ENCODE results near the gene IFIT2.
"Not testable (repeated sequence)": the region's sequence is repeated elsewhere in the genome, so short reads cannot be mapped to it uniquely, and the experiment has no call there.

The IFIT2 gene

DNA sequence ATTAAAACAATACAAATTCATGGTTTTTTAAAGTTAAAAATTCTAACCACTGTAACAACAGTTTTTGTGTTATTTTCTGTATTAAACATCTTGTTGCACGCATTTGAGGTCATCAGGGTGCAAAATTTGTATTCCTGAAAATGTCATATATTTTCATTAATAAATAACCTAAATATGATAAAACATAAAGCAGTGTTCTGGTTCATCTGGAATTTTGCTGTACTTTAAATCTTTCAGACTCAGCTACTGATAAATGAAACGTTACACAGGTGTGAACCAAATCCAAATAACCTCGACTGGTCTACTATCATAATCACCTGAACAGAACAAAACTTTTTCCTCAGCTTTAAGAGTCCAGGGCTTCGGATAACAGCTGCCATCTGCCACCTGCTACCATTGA lies 6.9 kb downstream of the IFIT2 start:
- no peak for DNase-seq

DNA sequence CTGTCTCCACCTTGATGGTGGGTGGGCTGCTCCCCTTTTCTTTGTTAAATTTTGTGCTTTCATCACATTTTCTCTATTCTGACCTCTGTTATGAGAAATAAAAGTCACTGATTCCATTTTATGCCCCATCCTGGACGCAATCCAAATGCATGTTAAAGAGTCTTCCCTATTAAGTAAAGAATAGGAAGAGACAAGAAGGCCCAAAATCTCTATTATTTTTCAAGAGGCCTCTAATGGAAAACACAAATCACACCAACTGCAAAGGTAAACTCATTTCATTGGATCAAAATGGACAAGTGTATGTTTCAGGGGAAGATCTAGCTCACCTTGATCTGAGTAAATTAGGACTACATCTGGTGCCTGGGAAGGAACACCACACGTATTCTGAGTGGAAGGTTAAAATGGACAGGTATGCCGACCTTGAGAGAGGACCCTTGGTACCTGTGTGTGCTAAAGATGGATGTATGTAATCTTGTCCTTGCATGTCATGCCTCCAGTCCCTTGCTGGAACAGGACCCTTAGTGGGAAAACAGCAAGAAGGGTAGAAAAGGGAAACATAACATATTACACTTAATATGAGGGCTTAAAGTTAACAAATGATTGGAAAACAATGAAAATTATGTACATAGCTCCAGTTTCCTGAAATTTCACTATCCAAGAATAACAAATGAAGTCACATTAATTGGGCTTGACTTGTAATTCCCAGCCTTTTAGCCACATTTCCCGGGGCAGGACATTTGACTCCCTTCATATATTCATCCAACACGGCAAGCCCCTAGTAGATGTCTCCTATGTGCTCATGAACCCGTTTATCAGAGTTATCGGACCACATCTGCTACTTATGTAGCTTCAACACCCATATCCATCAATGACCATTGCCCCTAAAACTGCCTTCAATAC lies 7.6 kb downstream of the IFIT2 start:
- DNase-seq = no peak

DNA sequence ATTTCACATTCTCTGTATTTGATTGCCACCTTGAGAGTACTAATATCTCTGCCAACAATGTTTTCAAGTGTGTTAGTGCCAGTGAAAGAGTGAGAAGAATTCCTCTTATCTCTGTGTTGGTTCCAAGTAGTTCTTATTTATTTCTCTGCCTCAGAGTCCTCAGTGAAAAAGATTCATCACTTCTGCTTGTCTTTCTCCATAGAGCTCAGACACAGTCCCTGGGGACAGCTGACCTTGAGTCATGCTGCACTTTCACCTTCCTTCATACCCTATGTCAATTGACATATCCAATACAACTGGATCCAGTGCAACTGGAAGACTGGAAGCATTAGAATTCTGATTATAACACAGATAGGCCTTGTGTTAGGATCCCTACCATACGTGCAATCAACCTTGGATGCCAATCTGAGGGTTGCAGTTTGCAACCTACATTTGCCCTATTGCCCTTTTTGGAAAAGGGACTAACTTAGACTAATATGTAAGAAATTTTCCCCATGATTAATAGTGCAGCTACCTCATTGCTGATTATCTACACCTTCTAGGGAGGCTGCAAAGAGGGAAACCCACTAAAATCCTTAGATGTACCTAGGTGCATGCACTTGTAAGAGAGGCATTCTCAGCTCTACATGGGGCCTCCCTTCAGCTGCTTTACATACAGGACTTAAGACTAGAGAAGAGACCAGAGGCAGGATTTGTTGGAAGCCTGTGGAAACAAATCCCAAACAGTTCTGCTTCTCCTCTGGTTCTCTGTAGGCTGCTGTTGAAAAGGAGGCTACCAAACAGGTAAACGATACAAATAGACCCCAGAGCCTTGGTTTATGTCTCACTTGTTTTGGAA lies 8.4 kb downstream of the IFIT2 start:
- DNase-seq = no peak

DNA sequence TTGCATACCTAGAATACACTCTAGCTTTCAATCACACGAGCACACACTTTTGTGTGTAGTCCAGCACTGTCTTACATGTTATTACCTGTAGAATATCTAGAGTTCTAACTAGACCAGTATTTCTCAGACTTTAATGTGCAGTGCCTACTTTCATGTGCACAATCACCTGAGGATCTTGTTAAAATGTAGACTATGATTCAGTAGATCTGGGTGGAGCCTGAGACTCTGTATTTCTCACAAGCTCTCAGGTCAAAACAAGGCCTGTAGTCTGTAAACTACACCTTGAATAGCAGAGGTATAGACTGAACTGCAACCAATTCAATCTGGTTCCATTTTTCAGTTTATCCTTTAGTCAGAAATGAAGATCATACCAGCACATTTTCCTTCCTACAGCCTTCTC lies 11.1 kb downstream of the IFIT2 start:
- DNase-seq = no peak

GRCh38 chr10:89314676-89315075 lies 12.8 kb downstream of the IFIT2 start:
- no peak for DNase-seq

- not testable (repeated sequence) for DNase-seq
Measured at GRCh38 chr10:89318047-89318446, 16.2 kb downstream of the IFIT2 start.

DNA sequence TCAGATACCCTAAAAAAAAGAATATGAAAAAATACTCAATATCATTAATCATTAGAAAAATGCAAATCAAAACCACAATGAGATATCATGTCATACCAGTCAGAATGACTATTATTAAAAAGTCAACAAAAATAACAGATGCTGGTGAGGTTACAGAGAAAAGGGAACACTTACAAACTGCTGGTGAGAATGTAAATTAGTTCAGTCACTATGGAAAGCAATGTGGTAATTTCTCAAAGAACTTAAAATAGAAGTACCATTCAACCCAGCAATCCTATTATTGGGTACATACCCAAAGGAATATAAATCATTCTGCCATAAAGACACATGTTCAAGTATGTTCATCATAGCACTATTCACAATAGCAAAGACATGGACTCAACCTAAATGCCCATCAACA lies 23.2 kb downstream of the IFIT2 start:
- not testable (repeated sequence) for DNase-seq

- not testable (repeated sequence) for DNase-seq
Measured at GRCh38 chr10:89325856-89326255, 24.0 kb downstream of the IFIT2 start.

- peak; percentile 90 for DNase-seq
Measured at GRCh38 chr10:89327803-89328441, 26.1 kb downstream of the IFIT2 start, which contains the start of gene IFIT3. Gene IFIT3 (plus strand): TSS chr10:89327997. CDS start chr10:89328074, 77 bp downstream.

- DNase-seq = no peak
Measured at GRCh38 chr10:89329151-89329550, 27.3 kb downstream of the IFIT2 start.

DNA sequence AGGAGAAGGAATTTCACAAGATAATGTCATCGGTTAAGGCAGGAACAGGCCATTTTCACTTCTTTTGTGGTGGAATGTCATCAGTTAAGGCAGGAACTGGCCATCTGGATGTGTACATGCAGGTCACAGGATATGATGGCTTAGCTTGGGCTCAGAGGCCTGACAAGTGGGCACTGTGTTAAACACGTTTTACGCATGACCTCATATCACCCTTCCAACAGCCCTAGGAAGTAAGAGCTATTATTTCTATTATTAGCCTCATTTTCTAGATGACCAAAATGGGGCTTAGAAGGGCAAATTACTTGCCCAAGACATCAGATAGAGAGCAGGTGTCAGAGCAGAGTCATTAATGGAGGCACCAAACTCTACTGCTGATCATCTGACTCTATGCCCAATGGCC lies 28.2 kb downstream of the IFIT2 start:
- DNase-seq = not testable (repeated sequence)

DNA sequence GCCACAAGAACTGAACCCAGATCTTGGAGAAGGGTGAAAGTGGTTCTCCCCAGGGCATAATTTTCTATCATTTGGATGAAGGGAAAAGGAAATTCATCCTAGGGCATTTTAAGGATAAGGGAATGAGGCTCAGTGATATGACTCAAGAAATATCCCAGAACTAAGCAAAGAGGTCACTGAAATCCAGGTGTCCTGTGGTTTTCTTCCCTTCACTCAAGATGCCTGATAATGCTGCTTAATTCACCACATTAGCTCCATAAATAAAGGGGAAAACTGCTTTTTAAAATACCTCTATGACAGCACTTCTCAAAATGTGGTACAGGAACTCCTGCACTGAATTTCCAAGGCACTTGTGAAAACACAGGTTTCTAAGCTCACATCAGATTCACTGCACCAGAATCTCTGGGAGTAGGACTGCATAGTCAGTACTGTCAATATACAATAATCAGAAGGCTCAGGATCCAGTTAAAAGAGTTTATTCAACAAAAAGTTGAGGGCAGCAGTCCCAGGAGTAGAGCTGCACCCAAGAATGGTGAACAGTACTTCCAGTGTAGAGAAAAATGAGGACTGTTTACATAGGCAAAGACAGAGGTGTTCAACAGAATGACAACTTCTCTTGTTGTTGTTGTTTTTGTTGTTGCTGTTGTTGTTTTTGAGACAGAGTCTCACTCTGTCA lies 28.8 kb downstream of the IFIT2 start:
- DNase-seq = no peak

DNA sequence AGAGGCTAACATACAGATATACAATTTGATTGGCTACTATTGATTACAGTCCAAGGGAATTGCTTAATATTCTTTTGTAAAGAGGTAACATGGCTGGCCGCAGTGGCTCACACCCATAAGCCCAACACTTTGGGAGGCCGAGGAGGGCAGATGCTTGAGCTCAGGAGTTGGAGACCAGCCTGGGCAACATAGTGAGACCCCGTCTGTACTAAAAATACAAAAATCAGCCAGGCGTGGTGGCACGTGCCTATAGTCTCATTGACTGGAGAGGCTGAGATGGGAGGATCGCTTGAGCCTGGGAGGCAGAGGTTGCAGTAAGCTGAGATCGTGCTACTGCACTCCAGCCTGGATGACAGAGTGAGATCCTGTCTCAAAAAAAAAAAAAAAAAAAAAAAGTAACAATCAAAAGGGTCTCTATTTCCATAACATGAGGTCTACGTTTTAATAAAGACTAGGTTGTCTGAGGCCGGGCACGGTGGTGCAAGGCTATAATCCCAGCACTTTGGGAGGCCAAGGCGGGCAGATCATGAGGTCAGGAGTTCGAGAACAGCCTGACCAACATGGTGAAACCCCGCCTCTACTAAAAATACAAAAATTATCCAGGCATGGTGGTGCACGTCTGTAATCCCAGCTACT lies 29.8 kb downstream of the IFIT2 start:
- not testable (repeated sequence) for DNase-seq

GRCh38 chr10:89332123-89332633 lies 30.3 kb downstream of the IFIT2 start:
- DNase-seq = no peak

- DNase-seq = no peak
Measured at GRCh38 chr10:89335226-89335625, 33.4 kb downstream of the IFIT2 start.

GRCh38 chr10:89336241-89336640 lies 34.4 kb downstream of the IFIT2 start:
- no peak for DNase-seq

GRCh38 chr10:89337484-89337883 lies 35.6 kb downstream of the IFIT2 start:
- DNase-seq = peak; percentile 92

DNA sequence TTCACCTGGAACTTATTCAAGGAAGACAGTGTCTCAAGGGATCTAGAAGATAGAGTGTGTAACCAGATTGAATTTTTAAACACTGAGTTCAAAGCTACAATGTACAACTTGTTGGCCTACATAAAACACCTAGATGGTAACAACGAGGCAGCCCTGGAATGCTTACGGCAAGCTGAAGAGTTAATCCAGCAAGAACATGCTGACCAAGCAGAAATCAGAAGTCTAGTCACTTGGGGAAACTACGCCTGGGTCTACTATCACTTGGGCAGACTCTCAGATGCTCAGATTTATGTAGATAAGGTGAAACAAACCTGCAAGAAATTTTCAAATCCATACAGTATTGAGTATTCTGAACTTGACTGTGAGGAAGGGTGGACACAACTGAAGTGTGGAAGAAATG lies 36.9 kb downstream of the IFIT2 start:
- no peak for DNase-seq

DNA sequence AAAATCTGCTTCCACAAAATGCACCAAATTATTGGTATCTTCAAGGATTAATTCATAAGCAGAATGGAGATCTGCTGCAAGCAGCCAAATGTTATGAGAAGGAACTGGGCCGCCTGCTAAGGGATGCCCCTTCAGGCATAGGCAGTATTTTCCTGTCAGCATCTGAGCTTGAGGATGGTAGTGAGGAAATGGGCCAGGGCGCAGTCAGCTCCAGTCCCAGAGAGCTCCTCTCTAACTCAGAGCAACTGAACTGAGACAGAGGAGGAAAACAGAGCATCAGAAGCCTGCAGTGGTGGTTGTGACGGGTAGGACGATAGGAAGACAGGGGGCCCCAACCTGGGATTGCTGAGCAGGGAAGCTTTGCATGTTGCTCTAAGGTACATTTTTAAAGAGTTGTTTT lies 38.0 kb downstream of the IFIT2 start:
- DNase-seq = no peak

DNA sequence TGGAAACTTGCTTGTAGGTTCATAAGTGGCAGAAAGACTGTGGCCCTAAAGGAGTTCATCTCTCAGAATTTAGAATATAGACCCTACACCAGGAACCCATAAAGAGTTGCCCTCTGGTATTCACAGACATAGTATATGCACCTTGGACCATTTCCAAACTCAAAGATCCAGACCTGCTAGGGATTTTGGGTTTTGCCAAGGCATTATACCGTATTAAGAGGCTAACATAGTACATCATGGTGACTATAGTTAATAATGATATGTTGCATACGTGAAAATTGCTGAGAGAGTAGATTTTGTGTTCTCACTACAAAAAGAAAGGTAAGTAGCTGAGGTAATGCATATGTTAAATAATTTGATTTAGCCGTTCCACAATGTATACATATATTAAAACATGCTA lies 39.8 kb downstream of the IFIT2 start:
- DNase-seq = no peak

DNA sequence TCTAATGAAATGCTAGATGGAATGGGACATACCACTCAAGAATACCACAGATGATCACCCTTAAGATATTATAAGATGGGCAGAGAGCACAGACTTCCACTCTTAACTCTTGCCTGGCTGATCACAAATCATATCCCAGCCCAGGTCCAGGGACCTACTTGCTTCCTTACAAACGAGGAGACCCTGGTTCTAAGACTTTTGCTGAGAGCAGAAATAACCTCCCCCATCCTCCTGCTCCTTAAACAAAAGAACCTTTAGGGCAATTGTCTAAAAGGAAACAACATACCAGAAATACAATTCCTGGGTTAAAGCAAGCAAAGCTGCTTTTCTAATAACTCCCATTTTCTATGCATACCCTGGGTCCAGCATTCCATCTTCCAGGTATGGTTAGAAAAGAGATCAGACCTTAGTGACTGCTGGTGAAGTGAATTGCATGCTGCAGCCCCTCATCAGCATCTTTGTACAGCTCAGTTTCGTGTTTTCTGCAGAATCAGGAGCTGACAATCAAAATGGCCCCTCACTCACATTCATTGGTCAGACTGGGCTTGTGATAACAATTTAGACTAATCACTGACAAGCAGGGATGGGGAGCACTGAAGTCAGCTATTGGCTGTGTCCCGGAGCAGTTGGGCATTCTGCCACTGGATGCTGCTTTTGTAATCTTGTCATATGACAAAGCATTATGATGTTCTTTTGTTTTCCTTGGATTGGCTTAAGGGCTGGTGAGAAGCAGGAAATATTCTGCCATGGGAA lies 40.5 kb downstream of the IFIT2 start:
- peak; percentile 90 for DNase-seq
